GM12865 (cell line): ENCODE data around the gene LRIF1.
"Not testable (repeated sequence)": the region's sequence is repeated elsewhere in the genome, so short reads cannot be mapped to it uniquely, and the experiment has no call there.

ENCODE experiments used
- DNase-seq: peaks from one replicate; pipeline ENCODE4 v3.0.0; 2010; ENCODE audit warnings: low read depth
- H3K4me3 ChIP-seq: 2 replicates; pipeline ENCODE4 v1.5.1; 2011; ENCODE audit warnings: mild to moderate bottlenecking, low read depth, low read length, control low read depth
- CTCF ChIP-seq: IDR thresholded peaks from 2 replicates; pipeline ENCODE4 v1.5.1; 2011; ENCODE audit warnings: low read length, control low read depth, low read depth, inconsistent platforms; ENCODE audit not compliant: insufficient read depth; ENCODE audit errors: missing control alignments

Gene LRIF1

GRCh38 chr1:110951161-110951560, 12.6 kb downstream of the LRIF1 start:
- no peak overlapping the region for H3K4me3 ChIP-seq
- no peak for DNase-seq

GRCh38 chr1:110948038-110948810, 15.5 kb downstream of the LRIF1 start:
- no peak for TF ChIP-seq CTCF
- DNase-seq: no peak
- H3K4me3 ChIP-seq: no peak overlapping the region

More at GRCh38 chr1:110951161-110951560, 12.6 kb downstream of the LRIF1 start:
- TF ChIP-seq CTCF: no peak

- DNase-seq: no peak
- H3K4me3 ChIP-seq: no peak overlapping the region
- no peak for TF ChIP-seq CTCF
These were observed 18.1 kb downstream of the LRIF1 start for GRCh38 chr1:110945626-110946025.

- no peak for DNase-seq
- no peak for TF ChIP-seq CTCF
These were observed 18.9 kb downstream of the LRIF1 start for GRCh38 chr1:110944806-110945205.

GRCh38 chr1:110936567-110936966, 27.2 kb downstream of the LRIF1 start:
- no peak for DNase-seq
- no peak overlapping the region for H3K4me3 ChIP-seq
- no peak for TF ChIP-seq CTCF

More at GRCh38 chr1:110944806-110945205, 18.9 kb downstream of the LRIF1 start:
- H3K4me3 ChIP-seq: no peak overlapping the region

- DNase-seq: not testable (repeated sequence)
These were observed 32.6 kb downstream of the LRIF1 start for GRCh38 chr1:110931097-110931496.

GRCh38 chr1:110928904-110929303, 34.8 kb downstream of the LRIF1 start:
- TF ChIP-seq CTCF: no peak
- DNase-seq: no peak
- H3K4me3 ChIP-seq: no peak overlapping the region

More at GRCh38 chr1:110931097-110931496, 32.6 kb downstream of the LRIF1 start:
- H3K4me3 ChIP-seq: not testable (repeated sequence)
